ENCODE measurements around the gene KLF3.

DNA sequence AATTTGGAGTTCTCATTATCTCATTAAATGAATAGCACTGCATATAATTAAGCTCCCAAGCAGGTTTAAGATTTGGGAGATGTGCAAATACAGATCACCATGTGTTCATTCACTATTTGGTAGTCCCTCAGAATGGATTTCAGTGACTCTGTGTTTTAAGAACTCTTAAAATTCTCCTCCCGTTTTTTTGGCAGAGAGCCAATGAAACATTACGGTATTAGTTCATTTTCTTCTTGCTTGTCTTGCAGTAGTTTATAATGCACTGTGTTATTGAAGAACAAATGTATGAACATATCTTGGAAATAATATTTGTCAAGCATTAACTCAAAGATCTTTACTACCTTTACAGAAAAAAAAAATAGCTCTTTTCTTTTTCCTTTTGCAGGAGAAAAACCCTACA lies 32.7 kb downstream of the KLF3 start:
- TF ChIP-seq, protein P1, sequence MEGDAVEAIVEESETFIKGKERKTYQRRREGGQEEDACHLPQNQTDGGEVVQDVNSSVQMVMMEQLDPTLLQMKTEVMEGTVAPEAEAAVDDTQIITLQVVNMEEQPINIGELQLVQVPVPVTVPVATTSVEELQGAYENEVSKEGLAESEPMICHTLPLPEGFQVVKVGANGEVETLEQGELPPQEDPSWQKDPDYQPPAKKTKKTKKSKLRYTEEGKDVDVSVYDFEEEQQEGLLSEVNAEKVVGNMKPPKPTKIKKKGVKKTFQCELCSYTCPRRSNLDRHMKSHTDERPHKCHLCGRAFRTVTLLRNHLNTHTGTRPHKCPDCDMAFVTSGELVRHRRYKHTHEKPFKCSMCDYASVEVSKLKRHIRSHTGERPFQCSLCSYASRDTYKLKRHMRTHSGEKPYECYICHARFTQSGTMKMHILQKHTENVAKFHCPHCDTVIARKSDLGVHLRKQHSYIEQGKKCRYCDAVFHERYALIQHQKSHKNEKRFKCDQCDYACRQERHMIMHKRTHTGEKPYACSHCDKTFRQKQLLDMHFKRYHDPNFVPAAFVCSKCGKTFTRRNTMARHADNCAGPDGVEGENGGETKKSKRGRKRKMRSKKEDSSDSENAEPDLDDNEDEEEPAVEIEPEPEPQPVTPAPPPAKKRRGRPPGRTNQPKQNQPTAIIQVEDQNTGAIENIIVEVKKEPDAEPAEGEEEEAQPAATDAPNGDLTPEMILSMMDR (IDR thresholded peaks at IDR 0.05; ENCODE audit: insufficient read depth, low read depth, low read length) = no peak
- TF ChIP-seq EZH2 (IDR thresholded peaks at IDR 0.05; ENCODE audit: insufficient read depth, low read length) = no peak

Measured in astrocyte (in vitro differentiated cells and primary cell).